ENCODE results near the gene METTL3. TPM values are rescaled to one million over a fixed set of nuclear protein-coding genes. Genes with fewer than 3 reads are reported as not detected.

The METTL3 gene
- total RNA-seq, 6 experiments from 2014 or later: 14.7 to 26.7 (median 18.4) TPM

DNA sequence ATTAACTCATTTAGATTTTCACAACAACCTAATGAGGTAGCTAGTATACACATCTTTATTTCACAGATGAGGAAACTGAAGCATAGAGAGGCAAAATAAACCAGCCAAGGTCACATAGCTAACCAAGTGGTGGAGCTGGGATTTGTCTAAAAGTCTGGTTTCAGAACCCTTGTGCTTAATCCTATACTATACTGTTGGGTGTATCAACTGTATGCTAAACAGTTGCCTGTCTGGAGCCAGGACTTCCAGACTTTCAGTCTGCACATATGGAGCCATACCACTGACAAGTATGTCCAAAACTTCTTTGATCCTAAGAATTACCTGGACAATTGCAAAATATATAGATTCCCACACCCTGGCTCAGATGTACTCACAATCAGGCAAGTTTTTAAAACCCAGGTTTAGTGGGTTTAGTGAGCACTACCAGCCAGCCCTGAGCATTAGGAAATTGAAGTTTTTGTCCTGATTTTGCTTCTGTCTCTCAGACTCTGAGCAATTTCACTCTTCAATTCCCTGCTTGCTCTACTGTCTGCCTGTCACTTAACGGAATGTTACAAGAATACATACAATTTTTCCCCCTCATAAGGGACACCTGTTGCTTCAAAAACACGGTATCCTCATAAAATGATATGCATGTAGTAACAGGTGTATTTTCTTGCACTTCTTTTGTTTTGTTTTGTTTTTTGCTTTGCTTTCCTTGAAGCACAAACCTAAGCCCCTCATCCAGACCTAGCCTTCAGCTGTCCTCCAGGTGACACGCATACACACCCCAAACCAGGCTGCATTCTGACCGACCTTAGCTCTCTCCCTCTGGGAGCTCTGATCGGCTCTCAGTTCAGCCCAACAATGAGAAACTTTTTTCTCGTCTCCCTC is 24.6 kb upstream of the METTL3 start:
- no peaks in the 10 kb centered on the region for H3K4me1 ChIP-seq
- no peak overlapping the region for H3K4me3 ChIP-seq
- no peaks in the 10 kb centered on the region for H3K36me3 ChIP-seq
- H3K9me3 ChIP-seq: no peaks in the 10 kb centered on the region
- peaks cover 0 to 5% of the 10 kb centered on the region in 2 donors for H3K27me3 ChIP-seq
- intact Hi-C loops (cut with DNase I): no loop called here
- TF ChIP-seq, protein P1, sequence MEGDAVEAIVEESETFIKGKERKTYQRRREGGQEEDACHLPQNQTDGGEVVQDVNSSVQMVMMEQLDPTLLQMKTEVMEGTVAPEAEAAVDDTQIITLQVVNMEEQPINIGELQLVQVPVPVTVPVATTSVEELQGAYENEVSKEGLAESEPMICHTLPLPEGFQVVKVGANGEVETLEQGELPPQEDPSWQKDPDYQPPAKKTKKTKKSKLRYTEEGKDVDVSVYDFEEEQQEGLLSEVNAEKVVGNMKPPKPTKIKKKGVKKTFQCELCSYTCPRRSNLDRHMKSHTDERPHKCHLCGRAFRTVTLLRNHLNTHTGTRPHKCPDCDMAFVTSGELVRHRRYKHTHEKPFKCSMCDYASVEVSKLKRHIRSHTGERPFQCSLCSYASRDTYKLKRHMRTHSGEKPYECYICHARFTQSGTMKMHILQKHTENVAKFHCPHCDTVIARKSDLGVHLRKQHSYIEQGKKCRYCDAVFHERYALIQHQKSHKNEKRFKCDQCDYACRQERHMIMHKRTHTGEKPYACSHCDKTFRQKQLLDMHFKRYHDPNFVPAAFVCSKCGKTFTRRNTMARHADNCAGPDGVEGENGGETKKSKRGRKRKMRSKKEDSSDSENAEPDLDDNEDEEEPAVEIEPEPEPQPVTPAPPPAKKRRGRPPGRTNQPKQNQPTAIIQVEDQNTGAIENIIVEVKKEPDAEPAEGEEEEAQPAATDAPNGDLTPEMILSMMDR (IDR thresholded peaks at IDR 0.05): no peak
- no peak for TF ChIP-seq POLR2A (IDR thresholded peaks at IDR 0.05)
- ATAC-seq (no peak), DNase-seq (no peak)
- no peak overlapping the region for H3K27ac ChIP-seq
- WGBS (ENCODE audit: insufficient coverage, low coverage, low lambda C conversion rate, missing lambda C conversion rate): 48% methylated on average over 5 of the region's 6 CpGs

GRCh38 chr14:21534576-21534975 is 23.4 kb upstream of the METTL3 start:
- Histone ChIP-seq H3K4me3 (no peak overlapping the region), H3K27ac (no peak overlapping the region), H3K36me3 (no peaks in the 10 kb centered on the region), H3K27me3 (peaks cover 0 to 5% of the 10 kb centered on the region in 2 donors), H3K9me3 (no peaks in the 10 kb centered on the region), H3K4me1 (no peaks in the 10 kb centered on the region)
- DNase-seq: no peak
- ATAC-seq: no peak
- intact Hi-C loops (cut with DNase I): no loop called here
- TF ChIP-seq, protein P1 (IDR thresholded peaks at IDR 0.05): no peak
- TF ChIP-seq POLR2A (IDR thresholded peaks at IDR 0.05): no peak
- WGBS (ENCODE audit: insufficient coverage, low coverage, low lambda C conversion rate, missing lambda C conversion rate): 63% methylated on average over 4 of the region's 4 CpGs

- TF ChIP-seq, protein P1 (IDR thresholded peaks at IDR 0.05): no peak
- no peak for TF ChIP-seq POLR2A (IDR thresholded peaks at IDR 0.05)
- no peaks in the 10 kb centered on the region for H3K4me1 ChIP-seq
- no peaks in the 10 kb centered on the region for H3K9me3 ChIP-seq
- no peak for ATAC-seq
- no peak overlapping the region for H3K27ac ChIP-seq
- peaks cover 0 to 5% of the 10 kb centered on the region in 2 donors for H3K27me3 ChIP-seq
- no peak for DNase-seq
- intact Hi-C loops (cut with DNase I): no loop called here
- no peaks in the 10 kb centered on the region for H3K36me3 ChIP-seq
- no peak overlapping the region for H3K4me3 ChIP-seq
Measured at GRCh38 chr14:21533294-21533693, 22.2 kb upstream of the METTL3 start.

GRCh38 chr14:21529515-21529914 is 18.4 kb upstream of the METTL3 start:
- TF ChIP-seq, protein P1 (IDR thresholded peaks at IDR 0.05): no peak
- no peak for TF ChIP-seq POLR2A (IDR thresholded peaks at IDR 0.05)
- no peak for DNase-seq
- Histone ChIP-seq H3K4me1 (no peaks in the 10 kb centered on the region), H3K27ac (no peak overlapping the region), H3K9me3 (no peaks in the 10 kb centered on the region), H3K27me3 (no peaks in the 10 kb centered on the region), H3K4me3 (no peak overlapping the region), H3K36me3 (no peaks in the 10 kb centered on the region)
- 100% methylated on average over 1 of the region's 1 CpG for WGBS (ENCODE audit: insufficient coverage, low coverage, low lambda C conversion rate, missing lambda C conversion rate)
- no peak for ATAC-seq
- intact Hi-C loops (cut with DNase I): no loop called here
